Esophagus squamous epithelium (tissue), 5 donors: ENCODE data around the gene RAD9B. TPM values are rescaled to one million over a fixed set of nuclear protein-coding genes. Genes with fewer than 3 reads are reported as not detected.

Experiments
- DNase-seq: peaks from one replicate; lab custom pipeline; 2025; lab: John Stamatoyannopoulos, UW
- H3K27ac ChIP-seq, 4 donors: fragments of 200-600 bp; sonication (generic); one replicate each; pipeline ENCODE4 v1.5.1; 2016 to 2019; ENCODE audit warnings: mild to moderate bottlenecking in 1 of 4
- H3K27me3 ChIP-seq, 4 donors: fragments of 200-600 bp; sonication (generic); 1 replicate in 3 of 4; 2 replicates in 1 of 4; pipeline versions ENCODE4 v1.5.1 to v1.6.0; 2017 to 2021; ENCODE audit warnings: antibody characterized with exemption in 1 of 4
- H3K36me3 ChIP-seq, 3 donors: fragments of 200-600 bp; sonication (generic); one replicate each; pipeline ENCODE4 v1.5.1; 2016 to 2019
- H3K4me1 ChIP-seq, 3 donors: fragments of 200-600 bp; sonication (generic); one replicate each; pipeline ENCODE4 v1.5.1; 2017 to 2019
- H3K4me3 ChIP-seq, 4 donors: fragments of 200-600 bp; sonication (generic); 1 replicate in 3 of 4; 2 replicates in 1 of 4; pipeline ENCODE4 v1.5.1; 2016 to 2019; ENCODE audit warnings: mild to moderate bottlenecking in 2 of 4, moderate library complexity in 1 of 4
- H3K9me3 ChIP-seq, 3 donors: fragments of 200-600 bp; sonication (generic); one replicate each; pipeline ENCODE4 v1.5.1; 2016 to 2019
- CTCF ChIP-seq, 6 experiments: fragments of 450-650 bp in 4 of 6; fragments of 200-600 bp in 2 of 6; sonication (generic) in 2 of 6; IDR thresholded peaks; one replicate each; pipeline ENCODE4 v1.5.1; 2016 to 2019; ENCODE audit warnings: antibody characterized with exemption in 6 of 6, mild to moderate bottlenecking in 4 of 6, moderate library complexity in 4 of 6
- POLR2A ChIP-seq, 4 donors: fragments of 450-650 bp; IDR thresholded peaks; one replicate each; pipeline ENCODE4 v1.6.1; 2017; ENCODE audit warnings: antibody characterized with exemption in 4 of 4, mild to moderate bottlenecking in 4 of 4, moderate library complexity in 3 of 4
- WGBS, 2 donors: methylation state at CpG; one replicate each; pipeline ENCODE4 v1.1.5; 2018; 5-methylcytosine and 5-hydroxymethylcytosine counted together
- intact Hi-C: fragments of 100-400 bp; cut with DNase I; formaldehyde crosslinking; loops from one replicate; pipeline ENCODE4 v1.15.0; 2022
- total RNA-seq, 4 donors: library from RNA; depleted of rRNA; stranded (reverse); fragments of >200 nt; gene quantifications; one replicate each; pipeline ENCODE4 v1.1.0, GENCODE V29; 2016
- donor health status: DM: yes; HTN: yes; CAD: no.

RAD9B gene
- total RNA-seq, 4 donors from 2014 or later = 0.23 to 0.76 (median 0.40) TPM; not detected in 1

GRCh38 chr12:110536834-110537604 lies 34.9 kb downstream of the RAD9B start:
- peak overlapping the region; percentile 72 to 86 (median 80) for H3K27ac ChIP-seq
- peaks cover 0 to 49% (median 5%) of the 10 kb centered on the region in 3 donors for H3K36me3 ChIP-seq
- no peak for DNase-seq
- 54% methylated on average over 4 of the region's 4 CpGs for WGBS, 2 donors
- intact Hi-C loops = no loop called here
- TF ChIP-seq CTCF (IDR thresholded peaks at IDR 0.05) (no peak), POLR2A (IDR thresholded peaks at IDR 0.05) (no peak)
- H3K4me3 ChIP-seq = peak overlapping the region in 1 of 4 donors; percentile 10
- H3K27me3 ChIP-seq = no peaks in the 10 kb centered on the region
- peaks cover 21 to 90% (median 45%) of the 10 kb centered on the region in 3 donors for H3K4me1 ChIP-seq
- no peaks in the 10 kb centered on the region for H3K9me3 ChIP-seq

- no peaks in the 10 kb centered on the region for H3K9me3 ChIP-seq
These were observed 35.7 kb downstream of the RAD9B start for GRCh38 chr12:110537605-110538409.

GRCh38 chr12:110538869-110539622 lies 36.9 kb downstream of the RAD9B start:
- H3K4me3 ChIP-seq = no peak overlapping the region
- no peaks in the 10 kb centered on the region for H3K9me3 ChIP-seq
- H3K27ac ChIP-seq = peak overlapping the region; percentile 72 to 86 (median 80)
- intact Hi-C loops = no loop called here
- peaks cover 0 to 45% (median 5%) of the 10 kb centered on the region in 3 donors for H3K36me3 ChIP-seq
- WGBS, 2 donors = 70 to 75% methylated on average over 5 of the region's 5 CpGs
- no peaks in the 10 kb centered on the region for H3K27me3 ChIP-seq
- DNase-seq = no peak
- peaks cover 26 to 90% (median 49%) of the 10 kb centered on the region in 3 donors for H3K4me1 ChIP-seq
- TF ChIP-seq POLR2A (IDR thresholded peaks at IDR 0.05) (no peak), CTCF (IDR thresholded peaks at IDR 0.05) (peak in 2 of 6 experiments; percentile 18 to 41)

More at GRCh38 chr12:110537605-110538409, 35.7 kb downstream of the RAD9B start:
- no peaks in the 10 kb centered on the region for H3K27me3 ChIP-seq
- H3K27ac ChIP-seq = peak overlapping the region; percentile 72 to 86 (median 80)
- peaks cover 0 to 49% (median 5%) of the 10 kb centered on the region in 3 donors for H3K36me3 ChIP-seq
- H3K4me1 ChIP-seq = peaks cover 15 to 90% (median 46%) of the 10 kb centered on the region in 3 donors
- no peak for TF ChIP-seq POLR2A (IDR thresholded peaks at IDR 0.05)
- no peak for TF ChIP-seq CTCF (IDR thresholded peaks at IDR 0.05)
- DNase-seq = no peak
- H3K4me3 ChIP-seq = peak overlapping the region in 1 of 4 donors; percentile 10
- intact Hi-C loops = no loop called here
- 15 to 72% methylated on average over 5 to 9 of the region's 9 CpGs for WGBS, 2 donors

GRCh38 chr12:110540048-110540447 lies 37.9 kb downstream of the RAD9B start:
- Histone ChIP-seq H3K9me3 (no peaks in the 10 kb centered on the region), H3K4me1 (peaks cover 36 to 93% (median 59%) of the 10 kb centered on the region in 3 donors), H3K36me3 (peaks cover 0 to 44% (median 5%) of the 10 kb centered on the region in 3 donors), H3K27ac (peak overlapping the region in 3 of 4 donors; percentile 72 to 86 (median 78)), H3K27me3 (no peaks in the 10 kb centered on the region), H3K4me3 (no peak overlapping the region)
- TF ChIP-seq CTCF (IDR thresholded peaks at IDR 0.05) = no peak
- no peak for TF ChIP-seq POLR2A (IDR thresholded peaks at IDR 0.05)
- WGBS, 2 donors = 67 to 75% methylated on average over 6 to 8 of the region's 8 CpGs
- intact Hi-C loops = no loop called here
- DNase-seq = no peak
